ENCODE results near the gene AGPAT2.

DNA sequence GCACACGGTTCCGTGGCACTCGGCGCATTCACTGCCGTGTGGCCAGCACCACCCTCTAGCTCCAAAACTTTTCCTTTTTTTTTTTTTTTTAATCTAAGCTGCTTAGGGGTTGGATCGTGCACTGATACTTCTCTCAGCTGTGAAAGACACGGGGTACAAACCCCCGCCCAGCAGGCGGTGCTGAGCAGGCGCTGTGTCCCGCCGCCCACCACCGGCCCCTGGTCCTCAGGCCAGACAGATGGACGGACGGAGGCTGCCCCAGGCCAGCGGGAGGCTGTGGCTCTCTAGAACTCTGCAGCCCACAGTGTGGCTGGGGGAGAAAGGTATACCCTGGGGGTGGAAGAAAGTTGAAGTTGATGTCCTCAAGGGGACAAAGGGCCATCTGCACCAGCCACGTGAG lies 6.2 kb downstream of the AGPAT2 start:
- TF ChIP-seq, protein P1, sequence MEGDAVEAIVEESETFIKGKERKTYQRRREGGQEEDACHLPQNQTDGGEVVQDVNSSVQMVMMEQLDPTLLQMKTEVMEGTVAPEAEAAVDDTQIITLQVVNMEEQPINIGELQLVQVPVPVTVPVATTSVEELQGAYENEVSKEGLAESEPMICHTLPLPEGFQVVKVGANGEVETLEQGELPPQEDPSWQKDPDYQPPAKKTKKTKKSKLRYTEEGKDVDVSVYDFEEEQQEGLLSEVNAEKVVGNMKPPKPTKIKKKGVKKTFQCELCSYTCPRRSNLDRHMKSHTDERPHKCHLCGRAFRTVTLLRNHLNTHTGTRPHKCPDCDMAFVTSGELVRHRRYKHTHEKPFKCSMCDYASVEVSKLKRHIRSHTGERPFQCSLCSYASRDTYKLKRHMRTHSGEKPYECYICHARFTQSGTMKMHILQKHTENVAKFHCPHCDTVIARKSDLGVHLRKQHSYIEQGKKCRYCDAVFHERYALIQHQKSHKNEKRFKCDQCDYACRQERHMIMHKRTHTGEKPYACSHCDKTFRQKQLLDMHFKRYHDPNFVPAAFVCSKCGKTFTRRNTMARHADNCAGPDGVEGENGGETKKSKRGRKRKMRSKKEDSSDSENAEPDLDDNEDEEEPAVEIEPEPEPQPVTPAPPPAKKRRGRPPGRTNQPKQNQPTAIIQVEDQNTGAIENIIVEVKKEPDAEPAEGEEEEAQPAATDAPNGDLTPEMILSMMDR (IDR thresholded peaks at IDR 0.05; ENCODE audit: low read depth, low read length): no peak
- no peak for TF ChIP-seq EZH2phosphoT487 (IDR thresholded peaks at IDR 0.05; ENCODE audit: low read depth)
